NCI-H1436 treated with DMSO at 0.1 percent for 48 hours (cell line): Measurements from ENCODE around the gene AIPL1.
"Not testable (repeated sequence)": the region's sequence is repeated elsewhere in the genome, so short reads cannot be mapped to it uniquely, and the experiment has no call there.

Source experiments
- DNase-seq: peaks from one replicate; lab custom pipeline; 2025; lab: John Stamatoyannopoulos, UW

The AIPL1 gene, protein sequence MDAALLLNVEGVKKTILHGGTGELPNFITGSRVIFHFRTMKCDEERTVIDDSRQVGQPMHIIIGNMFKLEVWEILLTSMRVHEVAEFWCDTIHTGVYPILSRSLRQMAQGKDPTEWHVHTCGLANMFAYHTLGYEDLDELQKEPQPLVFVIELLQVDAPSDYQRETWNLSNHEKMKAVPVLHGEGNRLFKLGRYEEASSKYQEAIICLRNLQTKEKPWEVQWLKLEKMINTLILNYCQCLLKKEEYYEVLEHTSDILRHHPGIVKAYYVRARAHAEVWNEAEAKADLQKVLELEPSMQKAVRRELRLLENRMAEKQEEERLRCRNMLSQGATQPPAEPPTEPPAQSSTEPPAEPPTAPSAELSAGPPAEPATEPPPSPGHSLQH

DNA sequence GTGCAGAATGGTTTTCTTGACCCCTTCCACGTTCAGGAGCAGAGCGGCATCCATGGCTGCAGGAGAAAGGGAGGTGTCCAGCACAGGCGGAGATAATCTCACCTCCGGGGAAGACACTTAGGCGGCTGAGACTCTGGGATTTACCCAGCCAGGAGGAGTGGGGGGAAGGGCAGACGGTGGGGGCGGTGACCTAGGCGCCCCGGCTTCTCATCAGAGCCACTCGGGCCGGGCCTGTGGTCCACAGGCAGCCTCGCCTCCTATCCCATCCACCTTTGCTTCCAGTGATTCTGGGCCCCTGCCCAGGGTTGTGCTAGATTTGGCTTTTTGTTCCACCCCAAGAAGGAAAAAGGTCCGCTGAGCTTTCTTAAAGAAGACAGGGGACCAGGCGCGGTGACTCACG lies at the start of gene AIPL1:
TSS of gene AIPL1 (minus strand) at position 71 of the 400 bp plus-strand sequence. CDS start at position 54, 17 bp downstream.
- no peak for DNase-seq

DNA sequence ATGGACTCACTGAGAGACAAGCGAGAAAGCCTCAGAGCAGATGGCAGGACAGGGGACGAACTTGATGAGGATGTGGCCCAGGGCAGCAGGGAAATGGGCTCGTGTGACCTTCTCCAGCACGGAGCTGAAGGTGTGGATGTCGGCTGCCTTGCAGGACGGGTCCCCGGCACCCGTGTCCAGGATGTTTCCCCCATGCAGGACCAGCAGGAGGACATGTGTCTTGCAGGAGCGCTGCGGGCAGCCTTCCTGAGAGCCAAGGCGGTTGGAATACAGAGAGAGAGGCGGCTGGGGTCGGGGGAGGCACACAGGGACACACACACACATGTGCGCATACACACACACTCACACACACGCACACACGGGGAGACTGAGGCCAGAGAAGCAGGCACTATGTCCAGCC lies 48.6 kb upstream of the AIPL1 start:
- no peak for DNase-seq

GRCh38 chr17:6482796-6483195 lies 47.9 kb upstream of the AIPL1 start:
- not testable (repeated sequence) for DNase-seq

DNA sequence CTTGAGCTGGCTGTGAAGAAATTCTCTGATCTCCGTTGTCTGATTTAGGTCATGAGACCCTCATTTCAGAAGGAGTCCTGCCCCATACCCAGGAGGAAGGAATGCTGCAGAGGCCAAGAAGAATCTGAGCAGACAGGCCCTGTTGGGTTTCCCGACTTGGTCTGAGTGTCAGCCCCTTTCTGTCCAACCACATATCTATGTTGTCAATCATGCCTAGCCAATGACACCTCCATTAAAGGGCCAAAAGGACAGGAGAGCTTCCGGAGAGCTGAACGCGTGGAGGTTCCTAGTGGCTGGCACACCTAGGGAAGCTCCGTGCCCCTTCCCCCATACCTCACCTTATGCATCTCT lies 47.2 kb upstream of the AIPL1 start:
- DNase-seq: no peak

DNA sequence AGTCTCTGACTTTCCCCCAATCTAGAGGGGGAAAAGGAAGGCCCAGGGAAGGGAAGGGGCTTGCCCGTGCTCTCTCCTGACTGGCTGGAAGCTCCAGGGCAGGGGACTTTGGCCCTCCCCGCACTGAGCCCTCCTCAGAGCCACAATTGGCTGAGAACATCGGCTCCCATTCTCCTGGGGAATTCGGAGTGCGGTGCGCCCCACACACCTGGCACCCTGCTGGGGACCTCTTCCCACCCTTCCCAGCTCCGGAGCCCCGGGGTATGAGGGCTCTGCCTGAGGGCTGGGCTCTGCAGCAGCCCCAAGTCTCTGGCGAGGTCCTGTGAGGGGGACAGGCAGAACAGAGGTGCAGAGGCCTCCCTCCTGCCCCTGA lies 45.4 kb upstream of the AIPL1 start:
- DNase-seq: no peak

DNA sequence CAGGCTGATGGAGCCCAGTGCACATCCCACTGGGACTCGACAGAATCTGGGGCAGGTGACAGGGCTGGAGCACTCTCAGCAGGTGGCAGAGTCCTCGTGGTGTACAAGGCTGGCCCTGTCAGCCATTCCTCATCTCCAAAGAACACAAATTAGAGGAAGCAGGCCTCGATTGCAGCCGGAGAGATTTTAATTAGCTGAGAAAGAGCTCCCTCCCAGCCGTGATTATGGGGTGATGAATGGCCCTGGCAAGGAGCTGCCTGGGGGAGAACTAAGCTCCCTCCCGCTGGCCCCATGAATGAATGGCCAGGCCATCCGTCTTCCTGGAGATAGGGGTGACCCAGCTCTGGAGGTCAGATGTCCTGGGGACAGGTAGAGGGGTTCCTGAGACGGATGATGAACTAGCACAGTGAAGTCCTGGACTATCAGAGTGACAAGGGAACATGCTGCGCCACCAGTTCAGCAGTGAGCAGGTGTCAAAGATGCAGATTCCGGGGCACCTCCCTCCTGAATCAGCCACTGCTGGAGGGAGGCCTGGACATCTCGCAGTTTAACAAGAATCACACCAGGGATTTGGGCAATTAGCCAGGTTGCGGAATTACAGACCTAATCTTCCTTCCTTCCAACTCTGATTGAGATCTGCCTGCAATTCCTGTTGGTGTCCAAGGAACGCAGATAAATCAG lies 44.8 kb upstream of the AIPL1 start:
- DNase-seq: peak; percentile 23

DNA sequence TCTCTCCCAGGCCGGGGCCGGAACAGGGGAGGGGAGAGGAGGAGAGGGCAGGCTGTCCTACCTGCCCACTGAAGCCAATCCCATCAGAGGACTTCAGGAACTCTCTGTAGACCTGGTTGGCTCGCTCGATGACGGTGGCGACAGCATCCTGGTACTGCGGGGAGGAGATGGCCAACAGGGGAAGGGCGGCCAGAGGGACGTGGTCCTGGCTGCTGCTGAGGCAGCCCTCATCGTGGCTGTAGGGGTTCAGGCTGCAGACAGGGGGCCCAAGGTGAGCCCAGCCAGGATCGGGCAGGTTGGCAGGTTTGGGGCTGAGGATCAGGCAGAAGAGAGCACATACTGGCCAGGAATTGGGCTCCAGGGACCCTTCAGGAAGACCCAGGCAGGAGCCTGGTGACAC lies 43.6 kb upstream of the AIPL1 start:
- no peak for DNase-seq

GRCh38 chr17:6477831-6478383 lies 43.0 kb upstream of the AIPL1 start:
- no peak for DNase-seq

GRCh38 chr17:6476810-6477179 lies 41.9 kb upstream of the AIPL1 start:
- no peak for DNase-seq

GRCh38 chr17:6476076-6476809 lies 41.3 kb upstream of the AIPL1 start:
- no peak for DNase-seq

GRCh38 chr17:6475411-6475810 lies 40.5 kb upstream of the AIPL1 start:
- DNase-seq: no peak

DNA sequence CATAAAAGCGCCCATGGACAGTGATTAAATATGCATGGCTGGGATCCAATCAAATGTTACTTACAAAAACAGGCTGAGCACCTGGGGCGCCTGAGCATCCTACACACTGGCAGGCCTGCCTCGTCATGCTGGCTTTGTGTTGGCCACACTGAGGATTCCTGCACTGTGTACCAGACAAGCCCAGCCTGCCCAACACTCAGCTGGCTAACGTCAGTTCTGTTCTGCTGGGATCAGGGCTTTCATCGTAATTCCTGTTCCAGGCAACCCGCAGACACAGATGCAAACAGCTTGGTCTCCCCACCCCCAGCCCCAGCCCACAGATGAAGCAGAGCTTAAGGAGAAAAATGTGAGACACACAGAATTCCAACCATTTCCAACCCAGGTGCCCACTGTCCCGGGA lies 40.0 kb upstream of the AIPL1 start:
- DNase-seq: no peak

DNA sequence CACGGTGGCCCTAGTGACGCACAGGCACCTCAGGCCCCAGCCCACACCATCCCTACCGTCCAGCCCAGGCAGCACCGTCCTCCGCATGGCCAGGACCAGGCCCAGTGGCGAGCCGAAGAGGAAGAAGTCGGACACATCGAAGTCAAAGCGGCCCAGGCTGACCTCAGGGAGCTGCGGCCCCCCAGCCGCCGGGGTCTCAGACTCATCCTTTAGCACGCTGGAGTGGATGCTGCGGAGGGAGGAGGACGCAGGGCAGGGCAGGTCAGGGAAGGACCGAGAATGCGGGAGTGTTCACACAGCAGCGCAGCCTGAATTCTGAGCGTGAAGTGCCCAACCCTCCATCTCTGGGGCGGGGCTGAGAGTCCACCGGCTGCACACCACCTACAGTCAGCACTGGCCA lies 39.5 kb upstream of the AIPL1 start:
- DNase-seq: no peak

- DNase-seq: no peak
Observed at GRCh38 chr17:6473128-6473767, 38.3 kb upstream of the AIPL1 start.

GRCh38 chr17:6472517-6472916 lies 37.6 kb upstream of the AIPL1 start:
- no peak for DNase-seq

DNA sequence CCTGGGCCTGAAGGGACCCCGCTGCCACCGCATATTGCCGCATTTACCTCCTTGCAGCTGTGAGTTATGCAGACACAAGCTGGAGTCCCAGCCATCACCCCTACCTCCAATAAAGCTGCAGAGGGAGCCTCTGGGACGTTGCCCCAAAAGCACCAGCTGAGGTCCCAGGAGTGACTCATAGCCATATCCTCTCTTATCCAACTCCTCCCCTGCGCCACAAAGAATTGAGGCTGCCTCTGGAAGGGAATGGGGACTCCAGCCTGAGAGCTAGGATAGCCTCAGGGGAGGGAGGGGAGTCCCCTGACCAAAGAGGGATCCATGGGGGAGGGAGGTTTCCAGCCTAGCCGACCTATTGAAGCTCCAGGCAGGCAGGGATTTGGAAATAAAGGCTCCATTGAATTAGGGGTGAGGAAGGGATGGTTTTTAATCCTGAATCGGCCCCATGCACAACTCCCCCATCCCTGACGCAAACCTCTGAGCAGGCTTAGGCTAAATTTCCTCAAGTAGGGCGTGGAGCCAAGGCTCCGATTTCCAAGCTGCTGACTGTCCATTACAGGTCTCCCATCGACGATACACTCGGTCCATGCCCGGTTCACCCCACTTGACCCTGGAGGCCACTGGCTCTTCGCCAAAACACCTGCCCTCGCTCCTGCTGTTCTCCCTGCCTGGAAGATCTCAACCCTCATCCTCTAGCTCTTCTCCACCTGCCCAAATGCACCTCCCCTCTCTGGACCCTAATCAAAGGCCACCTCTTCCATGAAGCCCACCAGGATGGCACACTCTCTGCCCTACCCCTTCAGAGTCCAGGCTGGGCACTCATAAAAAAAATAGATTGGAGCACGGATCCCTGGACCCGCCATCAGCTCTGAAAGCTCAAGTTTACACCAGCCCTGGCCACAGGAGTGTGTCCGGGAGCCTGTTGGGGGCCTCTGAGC lies 36.9 kb upstream of the AIPL1 start:
- no peak for DNase-seq

DNA sequence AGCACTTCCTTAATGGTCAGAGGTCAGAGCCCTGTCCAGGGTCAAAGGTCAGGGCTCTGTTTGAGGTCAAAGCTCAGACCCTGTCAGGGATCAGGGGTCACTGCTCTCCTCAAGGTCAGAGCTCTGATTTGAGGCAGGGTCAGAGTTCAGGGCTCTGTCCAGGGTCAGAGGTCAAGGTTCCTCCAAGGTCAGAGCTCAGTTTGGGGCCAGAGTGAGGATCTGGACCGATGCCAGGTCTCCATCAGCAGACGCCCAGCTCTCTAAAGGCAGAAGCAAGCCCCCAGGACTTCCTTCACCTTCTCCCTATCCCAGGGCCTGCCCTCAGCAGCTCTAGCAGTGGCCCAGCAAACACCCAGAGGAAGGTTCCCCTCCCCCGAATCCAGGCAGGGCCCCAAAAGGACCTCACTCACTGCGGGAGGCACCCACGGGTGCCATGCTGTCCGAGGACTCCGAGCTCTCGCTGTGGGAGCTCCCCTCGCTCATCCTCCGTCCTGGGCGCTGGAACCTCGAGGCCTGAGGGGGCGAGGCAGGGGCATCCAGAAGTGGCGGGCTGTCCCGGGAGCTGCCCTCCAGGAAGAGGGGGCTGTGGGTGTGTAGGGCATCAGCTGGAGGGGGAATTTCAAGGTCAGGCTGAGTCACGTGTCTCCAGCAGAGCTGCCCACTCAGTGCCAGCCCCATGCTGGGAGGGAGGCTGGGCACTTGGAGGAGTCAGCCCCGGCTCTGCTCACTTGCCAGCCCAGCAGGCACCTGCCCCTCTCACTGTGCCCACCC lies 36.0 kb upstream of the AIPL1 start:
- DNase-seq: no peak

DNA sequence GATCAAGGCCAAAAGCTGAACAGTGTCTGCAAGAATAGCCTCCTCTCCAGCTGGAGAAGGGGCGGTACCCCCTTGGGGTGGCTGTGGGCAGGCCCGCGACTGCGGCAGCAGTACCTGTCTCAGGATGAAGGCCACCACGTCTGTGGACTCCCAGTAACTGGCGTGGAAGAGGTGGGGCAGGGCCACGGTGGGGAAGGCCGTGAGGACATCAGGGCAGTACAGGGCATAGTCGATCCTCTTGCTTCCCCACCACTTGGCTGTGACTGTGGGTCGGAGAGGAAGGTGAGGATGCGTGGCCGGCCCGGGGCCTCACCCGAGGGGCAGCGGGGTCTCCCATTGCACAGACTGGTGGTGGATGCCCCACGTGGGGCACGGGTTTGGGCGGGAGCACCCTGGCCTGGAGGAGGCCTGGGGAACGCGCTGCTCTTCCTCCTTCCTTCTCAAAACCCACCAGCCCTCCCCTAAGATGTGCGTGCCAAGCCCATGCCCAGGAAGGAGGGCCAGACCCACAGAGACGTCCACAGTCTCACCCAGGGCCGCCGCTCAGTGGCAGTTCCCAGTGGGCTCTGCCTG lies 35.3 kb upstream of the AIPL1 start:
- no peak for DNase-seq

GRCh38 chr17:6468051-6468790 lies 33.3 kb upstream of the AIPL1 start:
- no peak for DNase-seq
